Omental fat pad (tissue), 4 donors: ENCODE measurements around the gene MTM1. TPM values are rescaled to one million over a fixed set of nuclear protein-coding genes. Genes with fewer than 3 reads are reported as not detected.
A peak's percentile ranks its signal among the peaks of the same experiment; 100 is the strongest.

Experiments used
- ATAC-seq: fragments of 150-250 bp; one replicate; pipeline ENCODE4 v1.9.1; 2016; ENCODE audit warnings: mild to moderate bottlenecking, moderate library complexity; ENCODE audit not compliant: low FRiP score
- DNase-seq: peaks from one replicate; pipeline ENCODE4 v3.0.0-alpha.2; 2019; ENCODE audit warnings: low spot score
- total RNA-seq, 4 donors: library from RNA; depleted of rRNA; stranded (reverse); fragments of >200 nt; gene quantifications; one replicate each; pipeline ENCODE4 v1.1.0, GENCODE V29; 2016
- TF ChIP-seq, protein P1 (sequence below), 3 donors: fragments of 450-650 bp; IDR thresholded peaks; one replicate each; pipeline ENCODE4 v1.5.1; 2016 to 2017; ENCODE audit warnings: antibody characterized with exemption in 3 of 3, mild to moderate bottlenecking in 3 of 3, moderate library complexity in 2 of 3

The MTM1 gene
- total RNA-seq, 4 donors from 2014 or later: 7.1 to 15.1 (median 9.3) TPM

DNA sequence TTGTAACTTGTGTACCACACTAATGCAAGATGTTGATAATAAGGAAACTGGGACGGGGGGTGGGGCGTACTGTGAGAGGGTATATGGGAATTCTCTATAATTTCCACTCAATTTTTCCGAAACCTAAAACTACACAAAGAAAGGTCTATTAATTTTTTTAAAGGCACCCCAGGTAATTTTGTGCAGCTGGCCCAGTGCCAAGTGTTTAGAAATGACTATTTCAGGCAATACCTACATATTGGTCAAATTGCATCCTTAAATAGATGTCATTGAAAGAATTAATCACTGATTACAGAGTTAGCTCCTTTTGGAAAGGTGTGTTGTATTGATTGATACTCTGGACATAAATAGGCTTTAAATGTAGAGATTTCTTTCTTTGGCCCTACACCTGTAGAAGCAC, 114.7 kb downstream of the MTM1 start:
- TF ChIP-seq, protein P1, sequence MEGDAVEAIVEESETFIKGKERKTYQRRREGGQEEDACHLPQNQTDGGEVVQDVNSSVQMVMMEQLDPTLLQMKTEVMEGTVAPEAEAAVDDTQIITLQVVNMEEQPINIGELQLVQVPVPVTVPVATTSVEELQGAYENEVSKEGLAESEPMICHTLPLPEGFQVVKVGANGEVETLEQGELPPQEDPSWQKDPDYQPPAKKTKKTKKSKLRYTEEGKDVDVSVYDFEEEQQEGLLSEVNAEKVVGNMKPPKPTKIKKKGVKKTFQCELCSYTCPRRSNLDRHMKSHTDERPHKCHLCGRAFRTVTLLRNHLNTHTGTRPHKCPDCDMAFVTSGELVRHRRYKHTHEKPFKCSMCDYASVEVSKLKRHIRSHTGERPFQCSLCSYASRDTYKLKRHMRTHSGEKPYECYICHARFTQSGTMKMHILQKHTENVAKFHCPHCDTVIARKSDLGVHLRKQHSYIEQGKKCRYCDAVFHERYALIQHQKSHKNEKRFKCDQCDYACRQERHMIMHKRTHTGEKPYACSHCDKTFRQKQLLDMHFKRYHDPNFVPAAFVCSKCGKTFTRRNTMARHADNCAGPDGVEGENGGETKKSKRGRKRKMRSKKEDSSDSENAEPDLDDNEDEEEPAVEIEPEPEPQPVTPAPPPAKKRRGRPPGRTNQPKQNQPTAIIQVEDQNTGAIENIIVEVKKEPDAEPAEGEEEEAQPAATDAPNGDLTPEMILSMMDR (IDR thresholded peaks at IDR 0.05): no peak
- DNase-seq (no peak), ATAC-seq (no peak)

DNA sequence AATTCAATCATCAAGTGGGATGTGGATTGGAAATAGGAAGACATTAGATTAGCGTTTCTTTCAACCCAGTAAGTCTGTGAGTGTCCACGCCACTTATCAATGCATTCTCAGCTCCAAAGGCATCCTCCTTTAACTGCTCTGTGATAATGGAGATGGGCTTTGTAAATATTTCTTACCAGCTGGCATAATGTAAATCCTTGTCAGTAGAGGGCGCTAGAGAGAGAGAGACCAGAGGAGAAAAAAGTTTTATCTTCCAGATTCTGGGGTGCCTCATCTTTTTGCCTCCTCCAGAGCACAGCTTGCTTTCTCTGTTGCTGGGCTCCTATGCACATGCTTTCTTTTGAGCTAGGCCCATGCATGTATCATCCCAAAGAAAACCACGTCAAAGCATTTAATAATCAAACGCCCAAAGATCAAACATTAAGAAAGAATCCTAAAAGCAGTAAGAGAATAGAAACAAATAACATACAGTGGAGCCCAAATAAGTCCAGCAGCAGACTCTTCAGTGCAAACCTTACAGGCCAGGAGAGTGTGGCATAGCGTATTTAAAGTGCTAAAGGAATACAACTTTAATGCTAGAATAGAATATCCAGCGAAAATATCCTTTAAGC, 115.2 kb downstream of the MTM1 start:
- ATAC-seq (no peak), DNase-seq (no peak)
- TF ChIP-seq, protein P1 (IDR thresholded peaks at IDR 0.05): no peak

DNA sequence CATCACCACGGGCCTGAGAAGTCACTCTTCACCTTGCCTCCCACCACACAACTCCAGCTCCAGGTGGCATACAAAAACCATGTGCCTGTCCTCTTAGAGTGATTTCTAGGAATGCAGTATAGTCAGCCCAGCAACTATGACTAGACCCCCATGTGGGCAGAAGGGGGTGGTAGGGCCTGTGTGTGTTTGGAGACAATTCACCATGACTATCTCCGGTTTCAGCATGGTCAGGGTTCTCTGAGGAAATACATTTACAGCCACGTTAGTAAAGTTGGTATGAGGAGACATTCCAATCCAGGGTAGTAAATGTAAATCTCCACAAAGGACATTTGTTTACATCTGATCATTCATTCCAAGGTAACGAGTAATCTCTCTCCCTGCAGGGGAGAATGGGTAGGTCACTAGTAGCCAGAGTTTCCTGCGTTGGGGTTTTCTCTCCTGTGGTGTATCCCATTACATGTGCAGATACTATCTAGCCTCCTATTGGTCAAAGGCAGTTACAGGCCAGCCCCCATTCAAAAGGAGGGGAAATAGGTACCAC, 120.6 kb downstream of the MTM1 start:
- DNase-seq: no peak
- ATAC-seq: no peak
- TF ChIP-seq, protein P1 (IDR thresholded peaks at IDR 0.05): no peak

DNA sequence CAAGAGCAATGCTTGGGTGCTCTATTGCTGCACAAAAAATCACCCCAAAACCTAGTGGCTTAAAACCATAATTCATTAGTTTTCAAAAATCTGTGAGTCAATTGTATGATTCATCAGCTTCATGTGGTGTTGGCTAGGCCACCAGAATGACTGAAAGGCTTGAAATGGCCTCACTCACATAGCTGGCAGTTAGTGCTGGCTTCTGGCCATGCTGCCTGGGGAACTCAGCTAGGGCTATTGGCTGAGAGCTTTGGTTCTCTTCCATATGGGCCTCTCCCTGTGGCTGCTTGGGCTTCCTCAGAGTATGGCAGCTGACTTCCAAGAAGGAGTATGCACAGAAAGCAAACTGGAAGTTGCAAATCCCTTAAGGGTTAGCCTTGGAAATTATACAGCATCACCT, 121.7 kb downstream of the MTM1 start:
- ATAC-seq (no peak), DNase-seq (no peak)
- TF ChIP-seq, protein P1 (IDR thresholded peaks at IDR 0.05): no peak

DNA sequence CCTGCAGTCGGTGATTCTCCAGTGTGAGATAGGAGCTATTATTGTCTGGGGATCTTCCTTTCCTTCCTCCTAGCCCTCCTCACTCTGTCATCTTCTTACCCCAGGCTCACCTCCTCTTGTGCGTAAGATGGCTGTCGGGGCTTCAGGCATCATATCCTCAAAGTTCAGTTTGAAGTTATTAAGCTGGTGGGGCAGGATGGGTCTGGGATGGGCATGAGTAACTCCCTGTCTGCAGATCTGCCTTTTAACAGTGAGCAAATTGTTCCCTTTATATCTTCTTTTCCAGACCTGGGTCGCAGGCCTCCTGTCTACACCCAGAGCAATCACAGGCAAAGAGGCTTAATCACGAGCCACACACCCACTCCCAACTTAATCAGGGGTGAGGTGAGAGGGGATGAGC, 123.9 kb downstream of the MTM1 start:
- TF ChIP-seq, protein P1 (IDR thresholded peaks at IDR 0.05): no peak
- no peak for DNase-seq
- ATAC-seq: peak; percentile 35

DNA sequence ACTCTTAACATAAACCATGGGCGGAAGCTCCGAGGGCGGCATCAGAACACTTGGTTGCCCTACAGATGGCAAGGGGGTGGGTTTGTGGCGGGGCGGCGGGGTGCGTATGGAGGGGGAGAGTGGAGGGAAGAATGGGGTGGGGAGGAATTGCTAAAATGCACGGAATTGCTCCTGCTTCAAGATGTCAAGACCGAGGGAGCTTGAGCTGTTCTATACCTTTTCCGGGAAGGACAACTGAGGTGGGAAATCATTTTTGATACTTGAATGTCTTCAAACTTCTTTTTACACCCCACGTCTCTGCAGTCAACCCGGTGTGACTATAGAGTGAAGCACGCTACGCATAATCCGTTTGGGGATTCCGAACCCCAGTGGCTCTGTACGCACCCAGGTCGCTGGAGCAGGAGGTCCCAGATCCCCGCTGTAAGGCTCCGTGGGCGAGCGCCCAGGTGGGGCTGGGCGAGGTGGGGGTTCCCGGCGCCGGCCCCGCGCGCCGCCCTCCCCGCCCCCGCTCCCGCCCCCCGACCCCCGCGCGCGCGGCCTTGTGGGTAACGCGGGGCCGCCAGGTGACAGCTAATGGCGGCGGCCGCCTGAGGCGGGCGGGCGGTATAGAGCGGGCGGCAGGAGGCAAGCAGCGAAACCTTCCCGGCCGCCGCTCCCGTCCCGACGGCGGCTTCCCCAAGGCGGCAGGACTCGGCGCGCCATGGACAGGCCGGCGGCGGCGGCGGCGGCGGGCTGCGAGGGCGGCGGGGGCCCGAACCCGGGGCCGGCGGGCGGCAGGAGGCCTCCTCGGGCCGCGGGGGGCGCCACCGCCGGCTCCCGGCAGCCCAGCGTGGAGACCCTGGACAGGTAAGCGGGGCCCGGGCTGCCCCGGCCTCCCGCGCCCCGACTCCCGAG, 124.7 kb downstream of the MTM1 start, which contains the start of gene MTMR1:
TSS of gene MTMR1 (plus strand) at position 566 of the 894 bp plus-strand sequence. CDS start at position 701, 135 bp downstream.
- DNase-seq (no peak), ATAC-seq (peak; percentile 48)
- TF ChIP-seq, protein P1 (IDR thresholded peaks at IDR 0.05): no peak
